Fibroblast of mammary gland (primary cell): ENCODE results near the gene ZNF771.

ENCODE experiments used
- DNase-seq: peaks from one replicate; pipeline ENCODE4 v3.0.0-alpha.2; 2010; ENCODE audit warnings: low read depth
- H3K4me3 ChIP-seq: 2 replicates; pipeline ENCODE4 v1.5.1; 2011; ENCODE audit warnings: low read depth, mild to moderate bottlenecking, low read length, moderate library complexity; ENCODE audit not compliant: control insufficient read depth
- CTCF ChIP-seq: conservative IDR thresholded peaks from 2 replicates; pipeline ENCODE4 v1.5.1; 2011; ENCODE audit warnings: low read depth, low read length, inconsistent platforms; ENCODE audit not compliant: control insufficient read depth, insufficient read depth

The ZNF771 gene

GRCh38 chr16:30380072-30380802 lies 27.2 kb upstream of the ZNF771 start:
- DNase-seq = no peak
- H3K4me3 ChIP-seq = no peak overlapping the region
- TF ChIP-seq CTCF = no peak

GRCh38 chr16:30380803-30381208 lies 26.6 kb upstream of the ZNF771 start:
- TF ChIP-seq CTCF = no peak
- DNase-seq = no peak
- no peak overlapping the region for H3K4me3 ChIP-seq

GRCh38 chr16:30381291-30382041 lies 25.9 kb upstream of the ZNF771 start:
- H3K4me3 ChIP-seq = no peak overlapping the region
- no peak for DNase-seq
- no peak for TF ChIP-seq CTCF

- TF ChIP-seq CTCF = no peak
- no peak within 1 kb of the TSS for H3K4me3 ChIP-seq
- DNase-seq = no peak
Measured at GRCh38 chr16:30382111-30382881, 25.1 kb upstream of the ZNF771 start, which contains the start of gene SEPTIN1. SEPTIN1 (minus strand) TSS chr16:30382561; CDS start chr16:30382542, 19 bp downstream.

- TF ChIP-seq CTCF = no peak
- no peak for DNase-seq
- no peak overlapping the region for H3K4me3 ChIP-seq
Measured at GRCh38 chr16:30383521-30383920, 23.9 kb upstream of the ZNF771 start.

- DNase-seq = no peak
- TF ChIP-seq CTCF = no peak
- peak overlapping the region; percentile 69 for H3K4me3 ChIP-seq
Measured at GRCh38 chr16:30394592-30395154, 12.7 kb upstream of the ZNF771 start.
